NCI-H2029 treated with DMSO at 0.1 percent for 48 hours (cell line): ENCODE data around the gene HES7.

Experiments
- DNase-seq: peaks from one replicate; lab custom pipeline; 2025; lab: John Stamatoyannopoulos, UW

The HES7 gene

DNA sequence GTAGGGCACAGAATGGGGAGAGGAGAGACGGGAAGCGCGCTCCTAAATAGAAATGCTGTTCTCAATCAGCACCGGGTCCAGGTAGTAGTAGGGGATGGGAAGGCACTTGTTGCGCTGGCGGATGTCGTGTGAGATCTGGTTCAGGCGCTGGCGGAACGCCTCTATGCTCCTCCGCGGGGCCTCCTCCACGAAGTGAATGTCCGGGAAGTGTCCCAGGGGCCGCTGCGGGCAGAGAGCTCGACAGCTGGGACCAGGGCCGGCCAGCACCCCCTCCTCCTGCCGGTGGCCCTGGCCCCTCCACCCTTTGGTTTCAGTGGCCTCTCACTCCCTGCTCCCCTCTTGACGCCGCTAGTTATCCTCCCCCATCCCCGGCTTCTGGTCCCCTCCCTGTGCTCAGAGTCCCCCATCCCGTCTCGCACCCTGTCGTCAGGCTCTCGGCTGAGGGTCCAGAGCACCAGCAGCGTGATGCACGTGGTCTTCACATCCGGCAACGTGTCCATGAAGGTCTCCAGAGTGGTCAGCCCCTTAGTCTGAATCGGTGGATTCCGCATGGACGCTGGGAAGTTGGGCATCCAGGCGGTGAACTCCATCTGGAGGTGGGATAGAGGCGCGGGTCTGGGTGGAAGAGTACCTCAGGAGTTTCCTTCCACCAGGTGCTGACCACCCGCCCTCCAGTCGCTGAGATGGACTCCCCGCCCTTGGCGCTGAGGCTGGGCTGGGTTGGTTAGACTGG, 51.0 kb downstream of the HES7 start:
- DNase-seq = no peak

DNA sequence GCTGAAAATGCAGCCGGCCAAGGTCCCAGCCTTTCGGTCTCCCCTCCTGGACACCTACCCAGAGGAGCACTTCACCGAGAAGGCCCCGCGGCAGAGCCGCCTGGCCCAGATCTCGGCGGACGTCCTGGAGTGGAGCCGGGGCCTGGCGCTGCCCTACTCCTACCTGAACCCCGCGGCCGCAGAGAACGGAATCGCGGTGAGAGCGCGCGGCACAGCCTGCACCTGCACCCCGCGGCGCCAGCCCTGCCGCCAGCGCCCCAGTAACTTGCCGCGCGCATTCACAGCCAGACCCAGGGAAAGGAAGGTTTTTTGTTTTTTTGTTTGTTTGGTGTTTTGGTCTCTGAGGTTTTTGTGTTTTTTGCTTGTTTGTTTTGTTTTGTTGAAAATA, 51.6 kb downstream of the HES7 start:
- DNase-seq = no peak

DNA sequence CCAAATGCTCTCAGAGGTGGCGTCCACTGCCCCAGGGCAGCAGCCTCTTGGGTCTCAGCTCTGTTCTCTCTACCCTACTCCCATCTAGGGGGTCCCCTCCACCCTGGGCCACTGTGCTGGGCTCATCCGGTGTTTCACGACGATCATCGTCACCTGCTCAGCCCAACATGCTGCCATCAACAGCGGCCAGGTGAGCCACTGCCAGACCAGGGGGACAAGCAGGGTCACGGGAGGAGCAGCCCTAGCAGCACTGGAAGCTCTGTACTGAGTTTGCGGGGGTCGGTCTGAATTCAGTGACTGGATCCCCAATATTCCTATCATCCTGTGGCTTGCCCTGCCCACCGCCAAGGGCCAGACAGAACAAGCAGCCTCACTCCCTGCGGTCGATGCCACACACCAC, 52.4 kb downstream of the HES7 start:
- no peak for DNase-seq
